ENCODE data around the gene HACD2. TPM values are rescaled to one million over a fixed set of nuclear protein-coding genes. Genes with fewer than 3 reads are reported as not detected.

HACD2 gene
- total and polyA plus RNA-seq, 8 donors, result 5.3 to 36.0 (median 14.4) TPM

GRCh38 chr3:123457841-123458240, 127.0 kb downstream of the HACD2 start:
- TF ChIP-seq EP300 (IDR thresholded peaks at IDR 0.05) (no peak), CTCF (IDR thresholded peaks at IDR 0.05) (no peak), POLR2AphosphoS5 (IDR thresholded peaks at IDR 0.05) (no peak), POLR2A (IDR thresholded peaks at IDR 0.05) (no peak)

GRCh38 chr3:123453675-123454074, 131.2 kb downstream of the HACD2 start:
- WGBS, 5 donors, result 51 to 63% (median 62%) methylated on average over 3 of the region's 3 CpGs
- peaks cover 0 to 67% (median 27%) of the 10 kb centered on the region in 3 donors for H3K27me3 ChIP-seq
- no peak for DNase-seq
- H3K4me3 ChIP-seq, result no peak overlapping the region
- intact Hi-C loops (cut with DNase I; ENCODE audit: low total_unique reads), result no loop called here
- H3K36me3 ChIP-seq, result no peaks in the 10 kb centered on the region
- TF ChIP-seq POLR2A (IDR thresholded peaks at IDR 0.05) (no peak), EP300 (IDR thresholded peaks at IDR 0.05) (no peak), CTCF (IDR thresholded peaks at IDR 0.05) (no peak), POLR2AphosphoS5 (IDR thresholded peaks at IDR 0.05) (no peak)
- peaks cover 14 to 23% (median 18%) of the 10 kb centered on the region in 4 donors for H3K4me1 ChIP-seq
- no peaks in the 10 kb centered on the region for H3K9me3 ChIP-seq
- no peak overlapping the region for H3K27ac ChIP-seq

More at GRCh38 chr3:123457841-123458240, 127.0 kb downstream of the HACD2 start:
- peaks cover 0 to 41% (median 4%) of the 10 kb centered on the region in 3 donors for H3K27me3 ChIP-seq
- H3K4me1 ChIP-seq, result no peaks in the 10 kb centered on the region
- H3K27ac ChIP-seq, result no peak overlapping the region
- intact Hi-C loops (cut with DNase I; ENCODE audit: low total_unique reads), result no loop called here
- H3K4me3 ChIP-seq, result no peak overlapping the region
- DNase-seq, result no peak
- H3K9me3 ChIP-seq, result no peaks in the 10 kb centered on the region
- WGBS, 5 donors, result 93 to 100% (median 96%) methylated on average over 1 of the region's 1 CpG
- H3K36me3 ChIP-seq, result no peaks in the 10 kb centered on the region

GRCh38 chr3:123451186-123451585, 133.7 kb downstream of the HACD2 start:
- Histone ChIP-seq H3K9me3 (no peaks in the 10 kb centered on the region), H3K4me3 (no peak overlapping the region), H3K36me3 (no peaks in the 10 kb centered on the region), H3K27me3 (peaks cover 0 to 73% (median 44%) of the 10 kb centered on the region in 3 donors), H3K27ac (peak overlapping the region in 2 of 5 donors; percentile 83 to 89), H3K4me1 (peaks cover 20 to 29% (median 24%) of the 10 kb centered on the region in 4 donors)
- TF ChIP-seq EP300 (IDR thresholded peaks at IDR 0.05) (no peak), CTCF (IDR thresholded peaks at IDR 0.05) (no peak), POLR2A (IDR thresholded peaks at IDR 0.05) (no peak), POLR2AphosphoS5 (IDR thresholded peaks at IDR 0.05) (no peak)
- DNase-seq, result no peak
- WGBS, 5 donors, result 37 to 58% (median 45%) methylated on average over 4 of the region's 4 CpGs
- intact Hi-C loops (cut with DNase I; ENCODE audit: low total_unique reads), result no loop called here

GRCh38 chr3:123449997-123450604, 134.8 kb downstream of the HACD2 start:
- TF ChIP-seq CTCF (IDR thresholded peaks at IDR 0.05) (no peak), POLR2A (IDR thresholded peaks at IDR 0.05) (no peak), POLR2AphosphoS5 (IDR thresholded peaks at IDR 0.05) (no peak), EP300 (IDR thresholded peaks at IDR 0.05) (no peak)
- no peaks in the 10 kb centered on the region for H3K9me3 ChIP-seq
- H3K36me3 ChIP-seq, result no peaks in the 10 kb centered on the region
- H3K4me3 ChIP-seq, result peak overlapping the region; percentile 64 to 88 (median 72)
- WGBS, 5 donors, result 8 to 19% (median 11%) methylated on average over 16 to 33 of the region's 33 CpGs
- peaks cover 0 to 73% (median 44%) of the 10 kb centered on the region in 3 donors for H3K27me3 ChIP-seq
- peak overlapping the region; percentile 55 to 89 (median 83) for H3K27ac ChIP-seq
- peaks cover 20 to 31% (median 26%) of the 10 kb centered on the region in 4 donors for H3K4me1 ChIP-seq
- DNase-seq, result peak in 1 of 2 donors; percentile 82
- intact Hi-C loops (cut with DNase I; ENCODE audit: low total_unique reads), result no loop called here

Measured in stomach (tissue), 9 donors.